Lung (tissue), 12 donors: ENCODE results near the gene SRPK3. TPM values are rescaled to one million over a fixed set of nuclear protein-coding genes. Genes with fewer than 3 reads are reported as not detected.

ENCODE experiments used
- ATAC-seq: fragments of 200-7000 bp; cut with Tn5 transposase; one replicate; pipeline ENCODE4 v1.9.1; 2020; ENCODE audit warnings: moderate number of reproducible peaks; ENCODE audit not compliant: insufficient read depth, low FRiP score
- DNase-seq, 3 donors: peaks; one replicate each; pipeline ENCODE4 v3.0.0-alpha.2; 2013 to 2017
- H3K27ac ChIP-seq, 2 donors: one replicate each; pipeline ENCODE4 v1.5.1; 2013; ENCODE audit warnings: mild to moderate bottlenecking in 2 of 2, moderate library complexity in 2 of 2, control low read depth in 1 of 2, inconsistent platforms in 1 of 2, low read depth in 1 of 2, low read length in 1 of 2
- H3K27me3 ChIP-seq, 3 donors: one replicate each; pipeline ENCODE4 v1.5.1; 2013; ENCODE audit warnings: low read length in 2 of 3; ENCODE audit not compliant: control insufficient read depth in 3 of 3, insufficient read depth in 3 of 3
- H3K36me3 ChIP-seq, 4 donors: one replicate each; pipeline ENCODE4 v1.5.1; 2013; ENCODE audit warnings: low read length in 4 of 4, mild to moderate bottlenecking in 1 of 4, moderate library complexity in 1 of 4; ENCODE audit not compliant: control insufficient read depth in 4 of 4, insufficient read depth in 4 of 4
- H3K4me1 ChIP-seq, 5 donors: one replicate each; pipeline ENCODE4 v1.5.1; 2013; ENCODE audit warnings: low read length in 5 of 5, mild to moderate bottlenecking in 2 of 5, moderate library complexity in 1 of 5; ENCODE audit not compliant: control insufficient read depth in 5 of 5, insufficient read depth in 5 of 5
- H3K4me3 ChIP-seq: one replicate; pipeline ENCODE4 v1.5.1; 2013; ENCODE audit warnings: mild to moderate bottlenecking, control low read depth, moderate library complexity
- H3K9ac ChIP-seq, 2 donors: one replicate each; pipeline ENCODE4 v1.5.1; 2013; ENCODE audit warnings: low read length in 2 of 2, control low read depth in 1 of 2; ENCODE audit not compliant: insufficient read depth in 1 of 2
- H3K9me3 ChIP-seq, 4 donors: one replicate each; pipeline ENCODE4 v1.5.1; 2013; ENCODE audit warnings: low read length in 3 of 4, mild to moderate bottlenecking in 1 of 4, moderate library complexity in 1 of 4; ENCODE audit not compliant: control insufficient read depth in 4 of 4, insufficient read depth in 3 of 4
- WGBS, 2 donors: extraction: QIAGEN DNeasy Blood & Tissue Kit; methylation state at CpG; one replicate each; pipeline ENCODE4 v1.1.7; 2013; 5-methylcytosine and 5-hydroxymethylcytosine counted together
- polyA plus RNA-seq, 2 donors: library from polyadenylated mRNA; stranded (reverse); fragments of 200-250 nt; gene quantifications; one replicate each; pipeline ENCODE4 v1.2.1, GENCODE V29; 2013
- total RNA-seq, 2 donors: library from RNA; depleted of rRNA in 1 of 2; stranded (reverse); fragments of >200 nt in 1 of 2; gene quantifications; one replicate each; pipeline ENCODE4 v1.2.1, GENCODE V29; 2014 to 2021
- TF ChIP-seq, protein P1 (sequence below): IDR thresholded peaks from 2 replicates; pipeline ENCODE4 v1.5.1; 2012; ENCODE audit warnings: mild to moderate bottlenecking; ENCODE audit errors: control extremely low read depth, extremely low read depth
- donor health status: control.
- donor health status: control.
- donor health status: Bipolar disorder and iron deficiency.
- donor health status: healthy.
- donor health status: DM: yes; HTN: yes; CAD: no.

SRPK3 gene
- total and polyA plus RNA-seq, 4 donors, result 0.04 to 0.23 (median 0.15) TPM

DNA sequence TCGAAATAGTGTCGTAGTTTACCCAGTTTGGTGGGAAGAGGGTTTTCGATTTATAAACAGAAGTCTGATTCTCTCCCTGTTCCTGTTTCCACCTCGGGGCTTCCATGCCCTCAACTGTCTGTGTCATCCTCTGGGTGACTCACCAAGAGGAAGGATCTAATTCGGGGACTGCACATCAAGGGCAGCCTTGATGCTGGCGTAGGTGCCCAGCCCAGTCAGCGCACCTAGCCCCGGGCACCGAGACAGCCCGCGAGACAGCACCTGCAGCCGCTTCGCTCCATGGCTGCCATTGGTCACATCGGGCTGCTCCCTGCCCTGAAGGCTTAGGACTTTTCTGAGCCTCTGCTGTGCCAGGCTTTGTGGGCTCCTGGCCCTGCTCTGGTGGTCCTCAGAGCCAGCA lies 48.4 kb upstream of the SRPK3 start:
- ATAC-seq, result no peak
- WGBS, 2 donors, result 75 to 89% methylated on average over 14 of the region's 14 CpGs
- no peak overlapping the region for H3K27ac ChIP-seq

DNA sequence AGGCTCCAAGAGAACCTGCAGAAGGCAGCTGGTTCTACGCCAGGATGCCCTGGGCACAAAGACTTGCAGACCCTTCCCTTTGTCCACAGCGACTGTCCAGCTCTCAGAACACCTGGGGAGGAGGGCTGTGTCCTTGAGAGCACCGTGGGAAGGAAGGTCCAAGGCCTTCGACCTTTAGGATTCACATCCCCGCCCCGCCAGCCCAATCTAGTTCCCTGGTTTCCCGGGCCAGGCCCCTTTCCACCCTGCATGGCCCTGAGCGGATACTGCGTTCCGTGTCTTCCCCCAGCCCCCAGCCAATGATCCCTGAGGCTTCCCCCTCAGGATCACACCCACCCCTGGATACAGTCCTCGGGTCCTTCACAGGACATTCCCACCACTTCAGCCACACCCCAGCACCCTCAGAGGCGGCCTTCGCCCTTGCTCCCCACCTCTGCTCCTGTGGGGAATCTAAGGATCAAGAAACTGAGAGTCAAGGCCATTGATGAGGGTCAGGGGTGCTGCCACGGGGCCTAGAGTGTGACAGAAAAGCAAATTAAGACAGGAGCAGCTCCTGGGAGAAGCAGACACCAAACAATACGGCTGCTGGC lies 47.1 kb upstream of the SRPK3 start:
- no peaks in the 10 kb centered on the region for H3K27me3 ChIP-seq
- WGBS, 2 donors, result 86 to 97% methylated on average over 10 to 15 of the region's 15 CpGs

More for the DNA sequence above, 48.4 kb upstream of the SRPK3 start:
- no peaks in the 10 kb centered on the region for H3K27me3 ChIP-seq
- no peak overlapping the region for H3K4me3 ChIP-seq
- no peak overlapping the region for H3K9ac ChIP-seq
- H3K9me3 ChIP-seq, result peaks cover 0 to 17% (median 7%) of the 10 kb centered on the region in 4 donors
- H3K4me1 ChIP-seq, result peaks cover 0 to 6% (median 6%) of the 10 kb centered on the region in 5 donors
- TF ChIP-seq, protein P1, sequence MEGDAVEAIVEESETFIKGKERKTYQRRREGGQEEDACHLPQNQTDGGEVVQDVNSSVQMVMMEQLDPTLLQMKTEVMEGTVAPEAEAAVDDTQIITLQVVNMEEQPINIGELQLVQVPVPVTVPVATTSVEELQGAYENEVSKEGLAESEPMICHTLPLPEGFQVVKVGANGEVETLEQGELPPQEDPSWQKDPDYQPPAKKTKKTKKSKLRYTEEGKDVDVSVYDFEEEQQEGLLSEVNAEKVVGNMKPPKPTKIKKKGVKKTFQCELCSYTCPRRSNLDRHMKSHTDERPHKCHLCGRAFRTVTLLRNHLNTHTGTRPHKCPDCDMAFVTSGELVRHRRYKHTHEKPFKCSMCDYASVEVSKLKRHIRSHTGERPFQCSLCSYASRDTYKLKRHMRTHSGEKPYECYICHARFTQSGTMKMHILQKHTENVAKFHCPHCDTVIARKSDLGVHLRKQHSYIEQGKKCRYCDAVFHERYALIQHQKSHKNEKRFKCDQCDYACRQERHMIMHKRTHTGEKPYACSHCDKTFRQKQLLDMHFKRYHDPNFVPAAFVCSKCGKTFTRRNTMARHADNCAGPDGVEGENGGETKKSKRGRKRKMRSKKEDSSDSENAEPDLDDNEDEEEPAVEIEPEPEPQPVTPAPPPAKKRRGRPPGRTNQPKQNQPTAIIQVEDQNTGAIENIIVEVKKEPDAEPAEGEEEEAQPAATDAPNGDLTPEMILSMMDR, result no peak
- no peak for DNase-seq
- H3K36me3 ChIP-seq, result peaks cover 0 to 7% (median 0%) of the 10 kb centered on the region in 4 donors

DNA sequence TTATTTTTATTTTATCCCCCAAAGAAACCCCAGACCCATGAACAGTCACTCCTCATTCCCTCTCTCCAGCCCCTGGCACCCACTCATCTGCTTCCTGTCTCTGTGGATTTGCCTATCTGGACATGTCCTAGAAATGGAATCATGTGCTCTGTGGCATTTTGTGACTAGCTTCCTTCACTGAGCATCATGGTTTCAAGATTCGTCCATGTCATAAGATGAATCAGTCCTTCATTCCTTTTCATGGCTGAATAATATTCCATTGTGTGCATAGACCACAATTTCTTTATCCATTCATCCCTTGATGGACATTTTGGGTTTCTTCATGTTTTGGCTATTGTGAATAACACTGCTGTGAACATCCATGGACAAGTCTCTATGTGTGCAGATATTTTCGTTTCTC lies 46.0 kb upstream of the SRPK3 start:
- Histone ChIP-seq H3K9ac (no peak overlapping the region), H3K4me1 (no peaks in the 10 kb centered on the region), H3K27me3 (no peaks in the 10 kb centered on the region), H3K36me3 (peaks cover 0 to 7% (median 0%) of the 10 kb centered on the region in 4 donors), H3K4me3 (no peak overlapping the region), H3K27ac (no peak overlapping the region), H3K9me3 (peaks cover 0 to 12% (median 7%) of the 10 kb centered on the region in 4 donors)
- ATAC-seq (no peak), DNase-seq (no peak)
- TF ChIP-seq, protein P1, result no peak
- 90 to 100% methylated on average over 2 of the region's 2 CpGs for WGBS, 2 donors

More for the DNA sequence above, 47.1 kb upstream of the SRPK3 start:
- H3K27ac ChIP-seq, result no peak overlapping the region
- H3K4me1 ChIP-seq, result no peaks in the 10 kb centered on the region
- no peak overlapping the region for H3K9ac ChIP-seq
- TF ChIP-seq, protein P1, result no peak
- peaks cover 0 to 7% (median 0%) of the 10 kb centered on the region in 4 donors for H3K36me3 ChIP-seq
- H3K9me3 ChIP-seq, result peaks cover 0 to 13% (median 7%) of the 10 kb centered on the region in 4 donors
- H3K4me3 ChIP-seq, result no peak overlapping the region
- ATAC-seq (no peak), DNase-seq (no peak)
